ENCODE measurements around the gene STEAP1B.

Gene STEAP1B

GRCh38 chr7:22402250-22402649, 97.7 kb downstream of the STEAP1B start:
- Histone ChIP-seq H3K4me3 (ENCODE audit: control insufficient read depth in 1 of 7, extremely low read depth in 1 of 7, insufficient read depth in 4 of 7, low read depth in 2 of 7, low read length in 6 of 7) (no peak overlapping the region), H3K27ac (ENCODE audit: insufficient read depth in 1 of 2, low read depth in 1 of 2, low read length in 2 of 2, poor library complexity in 1 of 2, severe bottlenecking in 2 of 2) (no peak overlapping the region), H3K4me1 (ENCODE audit: control extremely low read depth in 1 of 4, control insufficient read depth in 4 of 4, insufficient read depth in 4 of 4, low read length in 3 of 4) (peaks cover 0 to 9% (median 6%) of the 10 kb centered on the region in 4 experiments), H3K9me3 (ENCODE audit: control extremely low read depth in 1 of 5, control insufficient read depth in 4 of 5, insufficient read depth in 2 of 5, low read depth in 1 of 5, low read length in 4 of 5) (peaks cover 0 to 2% (median 0%) of the 10 kb centered on the region in 5 experiments), H3K27me3 (replicated peaks in 2 of 5; ENCODE audit: control insufficient read depth in 4 of 5, insufficient read depth in 5 of 5, low read length in 4 of 5) (peaks cover 0 to 3% (median 0%) of the 10 kb centered on the region in 5 experiments), H3K36me3 (ENCODE audit: control insufficient read depth in 4 of 4, insufficient read depth in 4 of 4, low read length in 3 of 4) (no peaks in the 10 kb centered on the region)
- POLR2A ChIA-PET: no interaction called here
- peak in 2 of 3 donors; percentile 11 to 16 for DNase-seq
- WGBS (ENCODE audit: insufficient coverage): 57% methylated on average over 1 of the region's 2 CpGs
- CTCF ChIA-PET: interaction anchor here (1.3 kb wide), 1 partner anchor 12 kb away, joined by 3 read pairs; no protein-coding TSS in a partner anchor

- peaks cover 0 to 3% (median 0%) of the 10 kb centered on the region in 5 experiments for H3K27me3 ChIP-seq (replicated peaks in 2 of 5; ENCODE audit: control insufficient read depth in 4 of 5, insufficient read depth in 5 of 5, low read length in 4 of 5)
- ChIA-PET CTCF (interaction anchor here (1.3 kb wide), 1 partner anchor 11 kb away, joined by 3 read pairs; no protein-coding TSS in a partner anchor), POLR2A (no interaction called here)
- DNase-seq: no peak
- no peak overlapping the region for H3K4me3 ChIP-seq (ENCODE audit: control insufficient read depth in 1 of 7, extremely low read depth in 1 of 7, insufficient read depth in 4 of 7, low read depth in 2 of 7, low read length in 6 of 7)
- no peak overlapping the region for H3K27ac ChIP-seq (ENCODE audit: insufficient read depth in 1 of 2, low read depth in 1 of 2, low read length in 2 of 2, poor library complexity in 1 of 2, severe bottlenecking in 2 of 2)
- H3K4me1 ChIP-seq (ENCODE audit: control extremely low read depth in 1 of 4, control insufficient read depth in 4 of 4, insufficient read depth in 4 of 4, low read length in 3 of 4): peaks cover 0 to 9% (median 6%) of the 10 kb centered on the region in 4 experiments
- no peaks in the 10 kb centered on the region for H3K36me3 ChIP-seq (ENCODE audit: control insufficient read depth in 4 of 4, insufficient read depth in 4 of 4, low read length in 3 of 4)
- peaks cover 0 to 2% (median 0%) of the 10 kb centered on the region in 5 experiments for H3K9me3 ChIP-seq (ENCODE audit: control extremely low read depth in 1 of 5, control insufficient read depth in 4 of 5, insufficient read depth in 2 of 5, low read depth in 1 of 5, low read length in 4 of 5)
- no CpG with 5 or more reads among the region's 3 CpGs for WGBS (ENCODE audit: insufficient coverage)
These were observed 98.9 kb downstream of the STEAP1B start for GRCh38 chr7:22400936-22401553.

- Histone ChIP-seq H3K9me3 (ENCODE audit: control extremely low read depth in 1 of 5, control insufficient read depth in 4 of 5, insufficient read depth in 2 of 5, low read depth in 1 of 5, low read length in 4 of 5) (peaks cover 0 to 2% (median 0%) of the 10 kb centered on the region in 5 experiments), H3K27ac (ENCODE audit: insufficient read depth in 1 of 2, low read depth in 1 of 2, low read length in 2 of 2, poor library complexity in 1 of 2, severe bottlenecking in 2 of 2) (no peak overlapping the region), H3K4me3 (ENCODE audit: control insufficient read depth in 1 of 7, extremely low read depth in 1 of 7, insufficient read depth in 4 of 7, low read depth in 2 of 7, low read length in 6 of 7) (no peak overlapping the region), H3K27me3 (replicated peaks in 2 of 5; ENCODE audit: control insufficient read depth in 4 of 5, insufficient read depth in 5 of 5, low read length in 4 of 5) (peaks cover 0 to 3% (median 0%) of the 10 kb centered on the region in 5 experiments), H3K4me1 (ENCODE audit: control extremely low read depth in 1 of 4, control insufficient read depth in 4 of 4, insufficient read depth in 4 of 4, low read length in 3 of 4) (peaks cover 0 to 9% (median 6%) of the 10 kb centered on the region in 4 experiments), H3K36me3 (ENCODE audit: control insufficient read depth in 4 of 4, insufficient read depth in 4 of 4, low read length in 3 of 4) (no peaks in the 10 kb centered on the region)
- 92% methylated on average over 8 of the region's 10 CpGs for WGBS (ENCODE audit: insufficient coverage)
- ChIA-PET CTCF (no interaction called here), POLR2A (no interaction called here)
- DNase-seq: no peak
These were observed 99.7 kb downstream of the STEAP1B start for GRCh38 chr7:22400150-22400814.

GRCh38 chr7:22399546-22399945, 100.4 kb downstream of the STEAP1B start:
- WGBS (ENCODE audit: insufficient coverage): no CpG with 5 or more reads among the region's 2 CpGs
- peaks cover 0 to 9% (median 6%) of the 10 kb centered on the region in 4 experiments for H3K4me1 ChIP-seq (ENCODE audit: control extremely low read depth in 1 of 4, control insufficient read depth in 4 of 4, insufficient read depth in 4 of 4, low read length in 3 of 4)
- peaks cover 0 to 3% (median 0%) of the 10 kb centered on the region in 5 experiments for H3K27me3 ChIP-seq (replicated peaks in 2 of 5; ENCODE audit: control insufficient read depth in 4 of 5, insufficient read depth in 5 of 5, low read length in 4 of 5)
- CTCF ChIA-PET: no interaction called here
- POLR2A ChIA-PET: no interaction called here
- H3K27ac ChIP-seq (ENCODE audit: insufficient read depth in 1 of 2, low read depth in 1 of 2, low read length in 2 of 2, poor library complexity in 1 of 2, severe bottlenecking in 2 of 2): no peak overlapping the region
- H3K36me3 ChIP-seq (ENCODE audit: control insufficient read depth in 4 of 4, insufficient read depth in 4 of 4, low read length in 3 of 4): no peaks in the 10 kb centered on the region
- H3K9me3 ChIP-seq (ENCODE audit: control extremely low read depth in 1 of 5, control insufficient read depth in 4 of 5, insufficient read depth in 2 of 5, low read depth in 1 of 5, low read length in 4 of 5): no peaks in the 10 kb centered on the region
- no peak for DNase-seq
- no peak overlapping the region for H3K4me3 ChIP-seq (ENCODE audit: control insufficient read depth in 1 of 7, extremely low read depth in 1 of 7, insufficient read depth in 4 of 7, low read depth in 2 of 7, low read length in 6 of 7)

GRCh38 chr7:22399091-22399490, 100.9 kb downstream of the STEAP1B start:
- ChIA-PET CTCF (no interaction called here), POLR2A (no interaction called here)
- Histone ChIP-seq H3K9me3 (ENCODE audit: control extremely low read depth in 1 of 5, control insufficient read depth in 4 of 5, insufficient read depth in 2 of 5, low read depth in 1 of 5, low read length in 4 of 5) (no peaks in the 10 kb centered on the region), H3K4me1 (ENCODE audit: control extremely low read depth in 1 of 4, control insufficient read depth in 4 of 4, insufficient read depth in 4 of 4, low read length in 3 of 4) (peaks cover 0 to 9% (median 6%) of the 10 kb centered on the region in 4 experiments), H3K27ac (ENCODE audit: insufficient read depth in 1 of 2, low read depth in 1 of 2, low read length in 2 of 2, poor library complexity in 1 of 2, severe bottlenecking in 2 of 2) (no peak overlapping the region), H3K27me3 (replicated peaks in 2 of 5; ENCODE audit: control insufficient read depth in 4 of 5, insufficient read depth in 5 of 5, low read length in 4 of 5) (peaks cover 0 to 3% (median 0%) of the 10 kb centered on the region in 5 experiments), H3K4me3 (ENCODE audit: control insufficient read depth in 1 of 7, extremely low read depth in 1 of 7, insufficient read depth in 4 of 7, low read depth in 2 of 7, low read length in 6 of 7) (no peak overlapping the region), H3K36me3 (ENCODE audit: control insufficient read depth in 4 of 4, insufficient read depth in 4 of 4, low read length in 3 of 4) (no peaks in the 10 kb centered on the region)
- DNase-seq: no peak

- WGBS (ENCODE audit: insufficient coverage): 71% methylated on average over 4 of the region's 5 CpGs
- no peaks in the 10 kb centered on the region for H3K36me3 ChIP-seq (ENCODE audit: control insufficient read depth in 4 of 4, insufficient read depth in 4 of 4, low read length in 3 of 4)
These were observed 102.0 kb downstream of the STEAP1B start for GRCh38 chr7:22397981-22398380.

GRCh38 chr7:22395222-22395621, 104.8 kb downstream of the STEAP1B start:
- no peaks in the 10 kb centered on the region for H3K36me3 ChIP-seq (ENCODE audit: control insufficient read depth in 4 of 4, insufficient read depth in 4 of 4, low read length in 3 of 4)
- 95% methylated on average over 5 of the region's 6 CpGs for WGBS (ENCODE audit: insufficient coverage)
- H3K9me3 ChIP-seq (ENCODE audit: control extremely low read depth in 1 of 5, control insufficient read depth in 4 of 5, insufficient read depth in 2 of 5, low read depth in 1 of 5, low read length in 4 of 5): no peaks in the 10 kb centered on the region
- H3K27me3 ChIP-seq (replicated peaks in 2 of 5; ENCODE audit: control insufficient read depth in 4 of 5, insufficient read depth in 5 of 5, low read length in 4 of 5): peaks cover 0 to 3% (median 0%) of the 10 kb centered on the region in 5 experiments
- ChIA-PET CTCF (no interaction called here), POLR2A (no interaction called here)
- DNase-seq: no peak
- no peak overlapping the region for H3K4me3 ChIP-seq (ENCODE audit: control insufficient read depth in 1 of 7, extremely low read depth in 1 of 7, insufficient read depth in 4 of 7, low read depth in 2 of 7, low read length in 6 of 7)
- no peaks in the 10 kb centered on the region for H3K4me1 ChIP-seq (ENCODE audit: control extremely low read depth in 1 of 4, control insufficient read depth in 4 of 4, insufficient read depth in 4 of 4, low read length in 3 of 4)
- no peak overlapping the region for H3K27ac ChIP-seq (ENCODE audit: insufficient read depth in 1 of 2, low read depth in 1 of 2, low read length in 2 of 2, poor library complexity in 1 of 2, severe bottlenecking in 2 of 2)

More at GRCh38 chr7:22397981-22398380, 102.0 kb downstream of the STEAP1B start:
- DNase-seq: no peak
- Histone ChIP-seq H3K27ac (ENCODE audit: insufficient read depth in 1 of 2, low read depth in 1 of 2, low read length in 2 of 2, poor library complexity in 1 of 2, severe bottlenecking in 2 of 2) (no peak overlapping the region), H3K4me1 (ENCODE audit: control extremely low read depth in 1 of 4, control insufficient read depth in 4 of 4, insufficient read depth in 4 of 4, low read length in 3 of 4) (peaks cover 0 to 9% (median 6%) of the 10 kb centered on the region in 4 experiments), H3K4me3 (ENCODE audit: control insufficient read depth in 1 of 7, extremely low read depth in 1 of 7, insufficient read depth in 4 of 7, low read depth in 2 of 7, low read length in 6 of 7) (no peak overlapping the region), H3K9me3 (ENCODE audit: control extremely low read depth in 1 of 5, control insufficient read depth in 4 of 5, insufficient read depth in 2 of 5, low read depth in 1 of 5, low read length in 4 of 5) (no peaks in the 10 kb centered on the region), H3K27me3 (replicated peaks in 2 of 5; ENCODE audit: control insufficient read depth in 4 of 5, insufficient read depth in 5 of 5, low read length in 4 of 5) (peaks cover 0 to 3% (median 0%) of the 10 kb centered on the region in 5 experiments)
- POLR2A ChIA-PET: no interaction called here
- CTCF ChIA-PET: no interaction called here
